K562 (cell line): ENCODE results near the gene ADAM22. TPM values are rescaled to one million over a fixed set of nuclear protein-coding genes. Genes with fewer than 3 reads are reported as not detected.

ENCODE experiments used
- ATAC-seq: fragments of 200-7000 bp; cut with Tn5 transposase; 3 replicates; pipeline ENCODE4 v1.9.1; 2020; ENCODE audit warnings: moderate library complexity
- BruUV-seq: library from RNA; stranded (reverse); fragments of 400-500 nt; replicated peaks from 2 replicates; lab custom pipeline; 2021; lab: Mats Ljungman, UMichigan
- CTCF ChIA-PET: fragments of 300-600 bp; formaldehyde crosslinking; extraction: SDS; loops from one replicate; lab custom pipeline; 2021; ENCODE audit warnings: low intra/inter-chr PET ratio; lab: Yijun Ruan, JAX
- POLR2A ChIA-PET: fragments of 300-600, 350-650 bp; sonication (Branson Sonifier 250); formaldehyde crosslinking; extraction: SDS; loops from one replicate; lab custom pipeline; 2021; ENCODE audit warnings: antibody characterized with exemption, inconsistent platforms; lab: Yijun Ruan, JAX
- DNase-seq, 4 experiments: peaks; one replicate each; pipeline versions ENCODE4 v3.0.0 to v3.0.0-alpha.2; 2011 to 2018; ENCODE audit warnings: low spot score in 3 of 4, mixed read lengths in 3 of 4; ENCODE audit errors: extremely low read depth in 1 of 4
- FAIRE-seq: peaks from 2 replicates; lab custom pipeline; 2011; peaks lifted over from hg19 to GRCh38; lab: Jason Lieb, UNC
- H2AFZ ChIP-seq: 2 replicates; pipeline ENCODE4 v1.6.0; 2011; ENCODE audit warnings: low read depth, low read length, control low read depth, inconsistent platforms
- H3K27ac ChIP-seq: fragments of 200-600 bp; 3 replicates; pipeline ENCODE4 v1.8.0; 2011; ENCODE audit warnings: low read depth, mild to moderate bottlenecking, control low read depth, inconsistent platforms, low read length, moderate library complexity, mixed read lengths; ENCODE audit errors: extremely low read depth
- H3K27me3 ChIP-seq, 2 experiments: fragments of 300-600 bp in 1 of 2; 2 replicates in 1 of 2; 3 replicates in 1 of 2; pipeline versions ENCODE4 v1.6.0 to v1.8.0; 2011; ENCODE audit warnings: inconsistent platforms in 2 of 2, low read length in 2 of 2, mild to moderate bottlenecking in 1 of 2, mixed read lengths in 1 of 2, moderate library complexity in 1 of 2; ENCODE audit not compliant: control insufficient read depth in 2 of 2, insufficient read depth in 2 of 2
- H3K36me3 ChIP-seq: fragments of 300-600 bp; 3 replicates; pipeline ENCODE4 v1.8.0; 2011; ENCODE audit warnings: mild to moderate bottlenecking, low read length, inconsistent platforms; ENCODE audit not compliant: control insufficient read depth, insufficient read depth
- H3K4me1 ChIP-seq, 2 experiments: fragments of 200-600 bp in 1 of 2; replicated peaks in 1 of 2; 2 replicates in 1 of 2; 3 replicates in 1 of 2; pipeline versions ENCODE4 v1.5.1 to v1.8.0; 2011; ENCODE audit warnings: inconsistent platforms in 2 of 2, low read length in 2 of 2, mild to moderate bottlenecking in 1 of 2, mixed read lengths in 1 of 2, moderate library complexity in 1 of 2; ENCODE audit not compliant: control insufficient read depth in 2 of 2, insufficient read depth in 2 of 2
- H3K4me2 ChIP-seq: 2 replicates; pipeline ENCODE4 v1.6.1; 2011; ENCODE audit warnings: low read length, control low read depth, inconsistent platforms, mixed read lengths; ENCODE audit not compliant: insufficient read depth
- H3K4me3 ChIP-seq: fragments of 200-600 bp; sonication (generic), shearing (Covaris generic); 2 replicates; pipeline ENCODE4 v1.5.1; 2016; ENCODE audit warnings: control low read depth, inconsistent platforms
- H3K79me2 ChIP-seq: fragments of 200-600 bp; 3 replicates; pipeline ENCODE4 v1.8.0; 2011; ENCODE audit warnings: low read length, inconsistent platforms; ENCODE audit not compliant: control insufficient read depth, insufficient read depth
- H3K9ac ChIP-seq, 2 experiments: 2 replicates each; pipeline versions ENCODE4 v1.6.0 to v1.6.1; 2011; ENCODE audit warnings: low read depth in 2 of 2, low read length in 2 of 2, control low read depth in 1 of 2, inconsistent platforms in 1 of 2, mild to moderate bottlenecking in 1 of 2, mixed read lengths in 1 of 2; ENCODE audit not compliant: insufficient read depth in 1 of 2
- H3K9me1 ChIP-seq: one replicate; pipeline ENCODE4 v1.6.0; 2011; ENCODE audit warnings: inconsistent platforms, mild to moderate bottlenecking, low read length, moderate library complexity; ENCODE audit not compliant: control insufficient read depth, insufficient read depth
- H3K9me3 ChIP-seq: replicated peaks from 2 replicates; pipeline ENCODE4 v1.5.1; 2011; ENCODE audit warnings: low read depth, low read length, inconsistent platforms; ENCODE audit not compliant: control insufficient read depth, insufficient read depth
- H4K20me1 ChIP-seq: replicated peaks from 2 replicates; pipeline ENCODE4 v1.6.1; 2011; ENCODE audit warnings: low read length, inconsistent platforms, mixed read lengths; ENCODE audit not compliant: control insufficient read depth, insufficient read depth
- ADNP ChIP-seq: fragments of 200-800 bp; sonication (Bioruptor generic); IDR thresholded peaks from 2 replicates; pipeline ENCODE4 v1.6.1; 2016; ENCODE audit warnings: missing genetic modification characterization, missing compliant biosample characterization
- FOXK2 ChIP-seq, 2 experiments: fragments of 450-650 bp; IDR thresholded peaks in 1 of 2; conservative IDR thresholded peaks in 1 of 2; 2 replicates each; pipeline ENCODE4 v1.6.1; 2016; ENCODE audit warnings: low read depth in 2 of 2, mild to moderate bottlenecking in 1 of 2
- KDM4B ChIP-seq, 2 experiments: fragments of 450-650 bp in 1 of 2; sonication (generic) in 1 of 2; IDR thresholded peaks; 2 replicates each; pipeline ENCODE4 v1.6.1; 2016 to 2017; ENCODE audit warnings: borderline replicate concordance in 2 of 2, antibody characterized with exemption in 1 of 2, low read depth in 1 of 2, mild to moderate bottlenecking in 1 of 2
- SMARCA5 ChIP-seq: fragments of 450-650 bp; IDR thresholded peaks from 2 replicates; pipeline ENCODE4 v1.6.1; 2016
- SRSF3 ChIP-seq: fragments of 200-400 bp; formaldehyde crosslinking; IDR thresholded peaks from 2 replicates; pipeline ENCODE4 v1.6.1; 2016; ENCODE audit warnings: mild to moderate bottlenecking, low read length, moderate library complexity; ENCODE audit not compliant: insufficient read depth
- WGBS: fragments of 100-300 bp; shearing (Covaris generic); methylation state at CpG from one replicate; pipeline ENCODE4 v1.1.6; 2016; ENCODE audit warnings: low coverage, mixed read lengths; ENCODE audit not compliant: insufficient coverage; ENCODE audit errors: missing lambda C conversion rate; 5-methylcytosine and 5-hydroxymethylcytosine counted together
- in situ Hi-C: fragments of 300-500 bp; cut with MboI; formaldehyde crosslinking; loops from 4 replicates; pipeline ENCODE4 v1.15.0; 2018; ENCODE audit warnings: inconsistent platforms, mixed read lengths
- intact Hi-C: fragments of 100-400 bp; cut with micrococcal nuclease; formaldehyde crosslinking; loops from 2 replicates; pipeline ENCODE4 v1.14.2; 2022
- polyA plus RNA-seq, 8 experiments: library from polyadenylated mRNA; depleted of rRNA in 4 of 8; stranded (reverse) in 5 of 8; unstranded in 3 of 8; fragments of >200 nt; fragmentation: Nextera tagmentation in 2 of 8; fragmentation: Illumina TruSeq in 1 of 8; extraction: Ambion mirVana in 2 of 8; extraction: Trizol in 1 of 8; gene quantifications; 2 replicates each; pipeline versions ENCODE4 v1.2.1 to v1.2.3, GENCODE V29; 2011 to 2014; ENCODE audit warnings: inconsistent platforms in 1 of 8, missing spikeins in 1 of 8
- total RNA-seq, 7 experiments: library from RNA; depleted of rRNA in 6 of 7; stranded (reverse); fragments of >200 nt in 6 of 7; fragmentation: Illumina TruSeq in 2 of 7; extraction: Trizol in 2 of 7; gene quantifications; 2 replicates each; pipeline versions ENCODE4 v1.2.1 to v1.2.3, GENCODE V29; 2011 to 2021; ENCODE audit warnings: low replicate concordance in 1 of 7

The ADAM22 gene
- total and polyA plus RNA-seq, 9 of the 15 experiments (the other 6 are each of a cell fraction or from before 2014, with no cell fraction given): 0.01 to 0.58 (median 0.18) TPM

GRCh38 chr7:88117325-88117724 lies 183.3 kb downstream of the ADAM22 start:
- H3K9ac ChIP-seq: no peak overlapping the region
- no peaks in the 10 kb centered on the region for H3K4me1 ChIP-seq
- no peaks in the 10 kb centered on the region for H3K36me3 ChIP-seq
- no peaks in the 10 kb centered on the region for H3K9me3 ChIP-seq
- ChIA-PET CTCF (no interaction called here), POLR2A (no interaction called here)
- no peaks in the 10 kb centered on the region for H3K9me1 ChIP-seq
- H3K27ac ChIP-seq: no peak overlapping the region
- H3K4me3 ChIP-seq: no peak overlapping the region
- H3K27me3 ChIP-seq: no peaks in the 10 kb centered on the region
- no peak overlapping the region for H3K4me2 ChIP-seq
- no peaks in the 10 kb centered on the region for H3K79me2 ChIP-seq
- BruUV-seq: no TSS peak
- intact Hi-C loops (no loop called here), in situ Hi-C loops (loop anchor here (10.0 to 25.0 kb wide), 2 partner anchors 330 to 803 kb away; no protein-coding TSS in a partner anchor)
- ATAC-seq (no peak), DNase-seq (no peak), FAIRE-seq (no peak)
- WGBS: 0% methylated on average over 2 of the region's 2 CpGs
- no peak overlapping the region for H2AFZ ChIP-seq
- TF ChIP-seq SRSF3 (no peak), KDM4B (IDR thresholded peaks at IDR 0.05; ENCODE audit: borderline replicate concordance in 2 of 2, low read depth in 1 of 2) (no peak)
- H4K20me1 ChIP-seq: no peaks in the 10 kb centered on the region

GRCh38 chr7:88121335-88121734 lies 187.3 kb downstream of the ADAM22 start:
- H3K9ac ChIP-seq: no peak overlapping the region
- no peaks in the 10 kb centered on the region for H4K20me1 ChIP-seq
- no peaks in the 10 kb centered on the region for H3K9me3 ChIP-seq
- no peaks in the 10 kb centered on the region for H3K9me1 ChIP-seq
- no peak overlapping the region for H3K4me3 ChIP-seq
- CTCF ChIA-PET: no interaction called here
- H3K27me3 ChIP-seq: no peaks in the 10 kb centered on the region
- no peak overlapping the region for H2AFZ ChIP-seq
- DNase-seq (no peak), FAIRE-seq (no peak), ATAC-seq (no peak)
- no peaks in the 10 kb centered on the region for H3K4me1 ChIP-seq
- TF ChIP-seq SMARCA5 (no peak), FOXK2 (conservative IDR thresholded peaks at IDR 0.05 in 1 of 2, IDR thresholded peaks at IDR 0.05 in 1 of 2; ENCODE audit: low read depth in 2 of 2) (no peak), ADNP (tag) (no peak)
- no peaks in the 10 kb centered on the region for H3K79me2 ChIP-seq
- in situ Hi-C loops (loop anchor here (25.0 kb wide), 1 partner anchor 334 kb away; no protein-coding TSS in a partner anchor), intact Hi-C loops (no loop called here)
- no peaks in the 10 kb centered on the region for H3K36me3 ChIP-seq
- H3K27ac ChIP-seq: no peak overlapping the region
- H3K4me2 ChIP-seq: no peak overlapping the region
- WGBS: 0% methylated on average over 2 of the region's 2 CpGs
- POLR2A ChIA-PET: interaction anchor here (0.6 kb wide), 1 partner anchor 530 kb away, joined by 3 read pairs; no protein-coding TSS in a partner anchor
- BruUV-seq: no TSS peak
